GM13976 (cell line): ENCODE data around the gene ANO4.

Source experiments
- DNase-seq: peaks from one replicate; pipeline ENCODE4 v3.0.0; 2012; ENCODE audit warnings: low spot score
- in situ Hi-C: fragments of 300-500 bp; cut with MboI; formaldehyde crosslinking; loops from one replicate; pipeline ENCODE4 v1.12.0; 2022; ENCODE audit warnings: low sequenced_read_pairs, mixed read lengths, inconsistent platforms; ENCODE audit not compliant: unreplicated experiment
- TF ChIP-seq, protein P1 (sequence below): IDR thresholded peaks from 2 replicates; pipeline ENCODE4 v1.5.1; 2012; ENCODE audit warnings: borderline replicate concordance, mild to moderate bottlenecking; ENCODE audit not compliant: insufficient read depth; ENCODE audit errors: extremely low read depth, missing control alignments, control extremely low read depth

ANO4 gene

DNA sequence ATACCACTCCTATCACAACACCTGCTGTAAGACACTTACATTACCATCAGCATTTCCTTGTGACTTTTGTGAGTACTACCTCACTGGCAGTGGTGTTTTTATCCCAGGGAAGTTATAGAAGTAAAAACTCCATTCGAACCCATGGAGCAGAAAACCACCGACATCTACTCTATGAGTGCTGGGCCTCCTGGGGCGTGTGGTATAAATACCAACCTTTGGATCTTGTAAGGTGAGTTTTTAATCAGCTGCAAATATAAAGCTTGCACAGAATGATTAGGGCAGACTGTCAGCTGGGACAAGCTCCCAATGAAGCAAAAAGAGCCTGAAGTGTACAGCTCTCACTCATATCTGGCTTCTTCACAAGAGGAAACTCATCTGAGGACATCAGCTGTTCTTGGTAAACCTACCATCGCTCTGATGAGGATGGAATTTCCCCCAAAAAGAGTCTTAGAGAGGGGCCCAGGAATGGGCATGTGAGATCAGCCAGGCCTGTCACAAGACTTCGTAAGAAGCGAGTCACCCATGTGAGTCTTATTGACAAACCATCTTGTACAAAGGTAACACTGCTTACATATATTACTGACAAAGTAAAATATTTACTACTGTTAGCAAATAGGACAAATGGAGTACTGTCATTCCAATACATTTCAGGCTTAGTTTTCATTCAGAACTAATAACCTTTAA, 245.4 kb downstream of the ANO4 start:
- no peak for DNase-seq
- TF ChIP-seq, protein P1, sequence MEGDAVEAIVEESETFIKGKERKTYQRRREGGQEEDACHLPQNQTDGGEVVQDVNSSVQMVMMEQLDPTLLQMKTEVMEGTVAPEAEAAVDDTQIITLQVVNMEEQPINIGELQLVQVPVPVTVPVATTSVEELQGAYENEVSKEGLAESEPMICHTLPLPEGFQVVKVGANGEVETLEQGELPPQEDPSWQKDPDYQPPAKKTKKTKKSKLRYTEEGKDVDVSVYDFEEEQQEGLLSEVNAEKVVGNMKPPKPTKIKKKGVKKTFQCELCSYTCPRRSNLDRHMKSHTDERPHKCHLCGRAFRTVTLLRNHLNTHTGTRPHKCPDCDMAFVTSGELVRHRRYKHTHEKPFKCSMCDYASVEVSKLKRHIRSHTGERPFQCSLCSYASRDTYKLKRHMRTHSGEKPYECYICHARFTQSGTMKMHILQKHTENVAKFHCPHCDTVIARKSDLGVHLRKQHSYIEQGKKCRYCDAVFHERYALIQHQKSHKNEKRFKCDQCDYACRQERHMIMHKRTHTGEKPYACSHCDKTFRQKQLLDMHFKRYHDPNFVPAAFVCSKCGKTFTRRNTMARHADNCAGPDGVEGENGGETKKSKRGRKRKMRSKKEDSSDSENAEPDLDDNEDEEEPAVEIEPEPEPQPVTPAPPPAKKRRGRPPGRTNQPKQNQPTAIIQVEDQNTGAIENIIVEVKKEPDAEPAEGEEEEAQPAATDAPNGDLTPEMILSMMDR, result no peak
- in situ Hi-C loops, result no loop called here

DNA sequence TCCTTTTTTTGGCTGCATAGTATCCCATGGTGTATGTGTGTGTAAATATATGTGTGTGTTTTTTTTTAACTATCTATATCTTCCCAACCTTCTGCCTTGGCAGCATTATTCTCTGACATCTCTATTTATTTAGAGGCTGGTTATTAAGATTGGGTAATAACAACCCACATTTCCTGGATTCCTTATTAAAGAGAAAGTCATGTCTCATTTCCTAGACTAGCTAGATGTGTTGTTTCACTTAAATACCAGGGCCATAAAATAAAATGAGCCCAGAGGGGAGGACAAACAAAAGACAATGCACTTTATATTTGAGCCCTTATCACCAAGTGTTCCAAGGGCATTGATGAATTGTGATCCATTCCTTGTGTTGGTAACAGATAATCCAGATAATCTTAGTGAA, 246.4 kb downstream of the ANO4 start:
- DNase-seq, result no peak
- in situ Hi-C loops, result no loop called here
- TF ChIP-seq, protein P1, result no peak

DNA sequence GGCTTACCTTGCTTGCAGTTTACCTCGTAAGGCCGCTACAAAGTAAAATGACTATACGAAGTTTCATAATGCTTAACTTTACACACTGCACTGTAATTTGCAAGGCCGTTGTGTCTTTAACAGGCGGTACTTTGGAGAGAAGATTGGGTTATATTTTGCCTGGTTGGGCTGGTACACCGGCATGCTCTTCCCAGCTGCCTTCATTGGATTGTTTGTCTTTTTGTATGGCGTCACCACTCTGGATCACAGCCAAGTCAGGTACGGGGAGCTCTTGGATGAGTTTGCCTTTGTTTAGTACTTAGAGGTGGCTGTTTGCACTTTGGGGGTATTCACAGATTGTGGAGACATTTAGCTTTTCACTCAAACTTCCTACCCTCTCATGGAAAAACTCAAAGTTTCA, 247.6 kb downstream of the ANO4 start:
- no peak for DNase-seq

DNA sequence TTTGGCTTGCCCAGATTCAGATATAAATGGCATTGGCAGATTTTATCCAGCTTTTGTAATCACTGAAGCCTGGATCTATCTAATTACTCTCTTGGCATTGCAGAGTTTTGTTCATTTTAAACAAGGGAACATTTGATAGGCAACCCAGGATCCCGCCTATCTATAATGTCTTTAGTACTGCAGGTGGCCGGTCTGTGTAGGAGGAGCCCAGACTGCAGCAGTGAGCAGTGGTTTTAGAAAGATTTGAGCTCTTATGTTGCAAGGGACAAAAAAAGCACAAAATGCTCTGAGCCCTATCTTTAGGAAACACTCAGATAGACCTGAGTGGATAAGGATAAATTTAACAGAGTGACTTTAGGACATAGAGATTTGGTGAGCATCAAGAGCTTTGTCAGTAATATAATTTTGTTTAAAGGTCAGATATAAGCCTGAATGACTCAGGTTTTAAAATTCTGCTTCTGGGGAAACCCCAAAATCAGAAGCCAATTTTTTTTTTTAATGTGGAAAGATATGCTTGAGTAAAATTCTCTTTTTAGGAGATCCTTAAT, 250.0 kb downstream of the ANO4 start:
- in situ Hi-C loops, result no loop called here
- no peak for DNase-seq
- TF ChIP-seq, protein P1, result no peak

More for the DNA sequence above, 247.6 kb downstream of the ANO4 start:
- in situ Hi-C loops, result no loop called here
- TF ChIP-seq, protein P1, result no peak

DNA sequence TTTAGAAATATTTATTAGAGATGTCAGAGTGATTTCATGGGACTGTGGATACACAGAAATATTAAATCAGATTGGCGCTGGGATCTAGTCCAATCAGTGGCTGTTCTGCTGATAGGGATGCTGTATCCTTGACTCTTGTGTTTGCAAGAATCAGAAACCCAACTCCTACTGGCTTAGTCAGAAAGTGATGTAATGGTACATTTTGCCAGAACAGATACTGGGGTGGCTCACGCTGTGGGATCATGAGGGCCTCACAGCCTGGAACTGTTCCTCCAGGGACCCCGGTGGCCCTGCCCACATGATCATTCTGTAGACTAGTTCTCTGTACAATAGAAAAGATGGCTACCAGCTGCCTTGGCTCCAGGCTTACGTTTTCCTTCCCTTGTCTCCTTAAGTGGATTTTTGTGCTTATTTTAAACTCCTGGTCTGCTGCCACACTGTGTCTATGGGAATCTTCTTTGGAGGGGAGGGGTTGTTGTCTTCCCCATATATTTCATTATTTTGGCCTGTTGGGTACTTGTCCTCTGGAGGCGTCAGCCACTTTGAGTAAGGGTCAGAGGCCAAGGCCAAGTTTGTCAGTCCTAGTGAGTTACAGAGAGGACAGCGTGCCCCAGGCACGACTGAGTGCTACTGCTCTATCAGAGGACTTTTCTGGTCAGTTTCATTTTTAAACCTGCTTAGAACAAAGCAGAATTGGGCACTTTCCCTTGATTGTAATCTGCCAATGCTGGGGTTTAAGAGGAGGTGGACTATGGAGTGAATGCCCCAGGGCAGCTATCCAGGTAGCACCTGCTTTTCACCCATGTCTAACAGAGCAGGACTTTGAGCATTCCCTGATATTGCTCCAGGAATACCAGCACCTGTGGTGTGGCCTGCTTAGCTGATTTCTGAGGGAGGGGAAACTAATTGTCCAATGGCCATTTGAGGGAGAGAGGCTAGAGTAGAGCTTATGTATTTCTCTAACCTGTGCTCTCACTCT, 251.2 kb downstream of the ANO4 start:
- in situ Hi-C loops, result no loop called here
- no peak for DNase-seq
- TF ChIP-seq, protein P1, result no peak

DNA sequence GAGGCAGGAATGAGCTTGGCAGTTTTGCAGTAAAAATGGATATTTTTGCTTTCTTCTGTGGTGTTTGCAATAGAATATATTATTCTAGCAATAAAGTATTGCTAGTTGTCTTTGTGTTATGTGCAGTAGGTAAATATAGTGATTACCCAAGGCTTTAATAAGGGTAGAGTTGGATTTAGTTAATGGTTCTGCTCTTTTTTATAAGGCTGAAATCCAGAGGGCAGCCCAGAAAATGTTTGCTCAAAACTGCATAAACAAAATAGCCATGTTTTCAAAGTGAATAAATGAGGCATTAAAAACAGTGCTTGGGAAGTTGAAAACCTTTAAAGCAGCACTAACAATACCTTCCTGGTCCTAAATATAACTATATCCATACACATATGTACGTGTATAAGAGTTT, 253.1 kb downstream of the ANO4 start:
- TF ChIP-seq, protein P1, result no peak
- DNase-seq, result no peak
- in situ Hi-C loops, result no loop called here
